Hepatocyte (in vitro differentiated cells): ENCODE measurements around the gene LYPD6.

Experiments used
- EZH2 ChIP-seq: fragments of 200-600 bp; sonication (generic); IDR thresholded peaks from 2 replicates; pipeline ENCODE4 v1.6.1; 2016; ENCODE audit warnings: antibody characterized with exemption, mild to moderate bottlenecking, borderline replicate concordance
- EZH2phosphoT487 ChIP-seq: fragments of 200-600 bp; sonication (generic); IDR thresholded peaks from one replicate; pipeline ENCODE4 v1.6.1; 2018; ENCODE audit warnings: antibody characterized with exemption, mild to moderate bottlenecking, low read depth, moderate library complexity; ENCODE audit not compliant: unreplicated experiment, severe bottlenecking
- TF ChIP-seq, protein P1 (sequence below): fragments of 200-600 bp; sonication (generic); IDR thresholded peaks from 2 replicates; pipeline ENCODE4 v1.5.1; 2016; ENCODE audit warnings: antibody characterized with exemption, mild to moderate bottlenecking; ENCODE audit not compliant: poor library complexity

DNA sequence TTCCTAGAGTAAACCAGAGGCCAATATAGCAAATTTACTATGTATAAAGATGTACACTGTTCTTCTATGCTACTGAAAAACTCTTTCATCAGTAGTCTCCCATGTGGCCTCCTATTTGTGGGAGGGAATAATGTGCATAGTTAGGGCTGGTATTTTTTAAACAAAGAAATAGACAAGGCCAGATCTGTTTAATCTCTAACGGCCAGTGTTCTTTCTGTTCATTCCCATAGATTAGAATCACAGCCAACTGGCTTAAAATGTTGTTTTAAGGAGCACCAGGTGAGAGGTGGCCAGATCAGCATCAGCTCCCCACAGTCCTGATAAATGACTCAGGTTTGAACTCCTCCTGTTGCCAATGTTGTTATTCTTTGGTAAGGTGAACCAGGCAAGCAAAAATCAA is 12.1 kb downstream of the LYPD6 start:
- TF ChIP-seq, protein P1, sequence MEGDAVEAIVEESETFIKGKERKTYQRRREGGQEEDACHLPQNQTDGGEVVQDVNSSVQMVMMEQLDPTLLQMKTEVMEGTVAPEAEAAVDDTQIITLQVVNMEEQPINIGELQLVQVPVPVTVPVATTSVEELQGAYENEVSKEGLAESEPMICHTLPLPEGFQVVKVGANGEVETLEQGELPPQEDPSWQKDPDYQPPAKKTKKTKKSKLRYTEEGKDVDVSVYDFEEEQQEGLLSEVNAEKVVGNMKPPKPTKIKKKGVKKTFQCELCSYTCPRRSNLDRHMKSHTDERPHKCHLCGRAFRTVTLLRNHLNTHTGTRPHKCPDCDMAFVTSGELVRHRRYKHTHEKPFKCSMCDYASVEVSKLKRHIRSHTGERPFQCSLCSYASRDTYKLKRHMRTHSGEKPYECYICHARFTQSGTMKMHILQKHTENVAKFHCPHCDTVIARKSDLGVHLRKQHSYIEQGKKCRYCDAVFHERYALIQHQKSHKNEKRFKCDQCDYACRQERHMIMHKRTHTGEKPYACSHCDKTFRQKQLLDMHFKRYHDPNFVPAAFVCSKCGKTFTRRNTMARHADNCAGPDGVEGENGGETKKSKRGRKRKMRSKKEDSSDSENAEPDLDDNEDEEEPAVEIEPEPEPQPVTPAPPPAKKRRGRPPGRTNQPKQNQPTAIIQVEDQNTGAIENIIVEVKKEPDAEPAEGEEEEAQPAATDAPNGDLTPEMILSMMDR, result no peak
- no peak for TF ChIP-seq EZH2
- TF ChIP-seq EZH2phosphoT487, result no peak
